Ishikawa (cell line): Measurements from ENCODE around the gene UCK1.

Source experiments
- CEBPB ChIP-seq: IDR thresholded peaks from 2 replicates; pipeline ENCODE4 v1.6.1; 2012
- CREB1 ChIP-seq: IDR thresholded peaks from 2 replicates; pipeline ENCODE4 v1.6.1; 2012; ENCODE audit warnings: low read depth
- EGR1 ChIP-seq: IDR thresholded peaks from 2 replicates; pipeline ENCODE4 v1.6.1; 2012
- EP300 ChIP-seq: IDR thresholded peaks from 2 replicates; pipeline ENCODE4 v1.6.1; 2012; ENCODE audit warnings: borderline replicate concordance
- FOXM1 ChIP-seq: IDR thresholded peaks from 2 replicates; pipeline ENCODE4 v1.6.1; 2012; ENCODE audit warnings: low read depth, borderline replicate concordance
- MAX ChIP-seq: IDR thresholded peaks from 2 replicates; pipeline ENCODE4 v1.6.1; 2012
- NFIC ChIP-seq: IDR thresholded peaks from 2 replicates; pipeline ENCODE4 v1.6.1; 2012
- RAD21 ChIP-seq: IDR thresholded peaks from 2 replicates; pipeline ENCODE4 v1.6.1; 2012; ENCODE audit warnings: low read depth
- REST ChIP-seq: IDR thresholded peaks from 2 replicates; pipeline ENCODE4 v1.6.1; 2012; ENCODE audit warnings: low read depth, mild to moderate bottlenecking
- TAF1 ChIP-seq: IDR thresholded peaks from 2 replicates; pipeline ENCODE4 v1.6.1; 2012; ENCODE audit warnings: low read depth, mild to moderate bottlenecking
- TCF12 ChIP-seq: IDR thresholded peaks from 2 replicates; pipeline ENCODE4 v1.6.1; 2012; ENCODE audit warnings: low read depth
- TEAD4 ChIP-seq: IDR thresholded peaks from 2 replicates; pipeline ENCODE4 v1.6.1; 2012
- USF1 ChIP-seq: IDR thresholded peaks from 2 replicates; pipeline ENCODE4 v1.6.1; 2012
- YY1 ChIP-seq: IDR thresholded peaks from 2 replicates; pipeline ENCODE4 v1.6.1; 2012; ENCODE audit warnings: low read depth
- ZBTB7A ChIP-seq: IDR thresholded peaks from 2 replicates; pipeline ENCODE4 v1.6.1; 2012; ENCODE audit warnings: low read depth

The UCK1 gene

DNA sequence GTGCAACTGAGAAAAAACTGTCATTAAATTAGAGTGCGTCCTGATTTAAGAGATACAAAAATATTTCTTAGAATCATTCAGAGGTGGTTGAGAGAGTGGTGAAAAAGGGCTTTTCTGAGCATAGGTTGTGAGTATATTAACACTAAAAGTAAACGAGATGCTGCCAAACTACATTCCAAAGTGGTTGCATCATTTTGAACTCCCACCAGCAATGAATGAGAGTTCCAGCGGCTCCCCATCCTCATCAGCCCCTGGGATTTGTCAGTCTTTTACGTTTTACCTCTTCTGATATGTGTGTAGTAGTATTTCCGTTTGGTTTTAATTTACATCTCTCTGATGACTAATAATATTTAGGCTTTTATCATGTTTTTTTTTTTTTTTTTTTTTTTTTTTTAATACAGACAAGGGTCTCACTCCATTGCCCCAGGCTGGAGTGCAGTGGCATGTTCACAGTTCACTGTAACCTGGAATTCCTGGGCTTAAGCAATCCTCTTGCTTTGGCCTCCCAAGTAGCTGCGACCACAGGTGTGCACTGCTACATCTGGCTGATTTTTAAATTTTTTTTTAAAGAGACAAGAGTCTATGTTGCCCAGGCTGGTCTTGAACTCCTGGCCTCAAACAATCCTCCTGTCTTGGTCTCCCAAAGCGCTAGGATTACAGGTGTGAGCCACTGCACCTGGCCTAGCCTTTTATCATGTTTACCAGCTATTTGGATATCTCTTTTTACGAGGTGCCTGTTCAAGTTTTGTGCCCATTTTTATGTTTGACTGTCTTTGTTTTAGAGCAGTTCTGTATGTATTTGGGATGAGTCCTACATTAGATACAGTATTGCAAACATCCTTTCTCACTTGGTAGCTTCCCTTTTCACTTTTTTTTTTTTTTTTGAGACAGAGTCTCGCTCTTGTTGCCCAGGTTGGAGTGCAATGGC, 31.2 kb upstream of the UCK1 start:
- TF ChIP-seq CEBPB (peak; percentile 55), RAD21 (peak; percentile 1; the same call in 1 of the 2 replicates), YY1 (no peak), TCF12 (no peak), FOXM1 (no peak), NFIC (0 out of 2 replicates have a peak, but pooled peaks have one; percentile 26), USF1 (no peak), TAF1 (no peak), TEAD4 (peak; percentile 43), CREB1 (no peak), ZBTB7A (0 out of 2 replicates have a peak, but pooled peaks have one; percentile 48)

GRCh38 chr9:131559421-131560000, 28.4 kb upstream of the UCK1 start:
- TF ChIP-seq EGR1 (no peak), RAD21 (no peak), TEAD4 (no peak), CREB1 (no peak), YY1 (no peak), CEBPB (no peak), TAF1 (no peak)

- no peak for TF ChIP-seq FOXM1
Measured at GRCh38 chr9:131557855-131558548, 26.9 kb upstream of the UCK1 start.

DNA sequence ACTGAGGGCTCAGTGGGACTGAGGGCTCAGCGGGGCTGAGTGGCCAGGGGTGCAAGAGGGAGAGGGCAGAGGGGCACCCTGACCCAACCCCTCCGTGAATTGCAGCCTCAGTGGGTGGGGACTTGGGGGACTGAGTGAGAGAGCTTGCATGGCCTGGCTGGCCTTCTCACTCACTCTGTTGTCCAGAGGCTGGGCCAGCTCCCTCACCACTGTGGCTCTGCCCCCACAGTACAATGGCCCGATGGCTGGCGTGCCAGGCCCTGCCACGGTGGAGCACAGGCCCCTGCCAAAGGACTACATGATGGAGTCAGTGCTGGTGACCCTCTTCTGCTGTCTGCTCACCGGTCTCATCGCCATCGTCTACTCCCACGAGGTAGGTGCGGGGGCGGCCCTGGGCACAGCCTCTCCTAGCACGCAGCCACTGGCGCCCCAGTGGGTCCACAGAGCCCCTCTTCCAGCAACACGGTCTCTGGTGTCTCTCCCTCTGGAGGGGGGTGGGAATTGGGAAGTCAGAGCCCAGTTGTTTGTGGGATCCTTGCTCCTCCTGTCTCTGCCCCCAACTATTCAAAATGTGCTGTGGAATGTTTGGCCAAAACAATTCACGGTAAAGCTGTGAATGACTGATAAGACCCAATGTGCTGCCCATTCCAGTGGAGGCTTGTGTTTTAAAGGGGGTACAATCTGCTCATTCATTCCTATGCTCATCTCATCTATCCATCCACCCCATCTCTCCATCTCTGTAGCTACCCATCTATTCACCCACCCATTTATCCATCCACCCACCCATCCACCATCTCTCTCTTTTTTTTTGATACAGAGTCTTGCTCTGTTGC, 25.0 kb upstream of the UCK1 start:
- TF ChIP-seq USF1, result no peak
- TF ChIP-seq TEAD4, result no peak
- no peak for TF ChIP-seq MAX
- no peak for TF ChIP-seq CEBPB
- no peak for TF ChIP-seq CREB1
- no peak for TF ChIP-seq REST
- TF ChIP-seq FOXM1, result no peak
- TF ChIP-seq TAF1, result no peak
- no peak for TF ChIP-seq TCF12
- no peak for TF ChIP-seq EP300

DNA sequence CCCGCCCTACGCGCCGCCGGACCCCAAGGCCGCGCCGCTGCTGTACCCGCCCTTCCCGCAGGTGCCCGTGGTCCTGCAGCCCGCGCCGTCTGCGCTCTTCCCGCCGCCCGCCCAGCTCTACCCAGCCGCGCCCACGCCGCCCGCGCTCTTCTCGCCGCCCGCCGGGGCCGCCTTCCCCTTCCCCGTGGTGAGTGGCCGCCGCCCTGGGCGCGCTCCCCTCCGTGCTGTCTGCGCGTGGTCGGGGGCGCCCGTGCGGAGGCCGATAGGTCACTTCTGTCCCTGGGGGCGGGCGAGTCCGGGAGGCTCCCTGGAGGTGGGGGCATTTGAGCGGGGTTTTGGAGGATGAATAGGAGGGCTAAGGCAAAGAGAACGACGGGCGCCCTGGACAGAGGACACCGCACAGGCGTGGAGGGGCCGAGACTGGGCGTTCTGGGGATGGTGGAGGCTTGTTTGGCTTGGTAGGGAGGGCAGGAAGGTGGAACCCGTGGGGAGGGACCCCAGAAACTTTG, 23.8 kb upstream of the UCK1 start:
- TF ChIP-seq YY1 (no peak), NFIC (no peak), MAX (no peak), EP300 (no peak), ZBTB7A (no peak), CREB1 (no peak), USF1 (no peak), FOXM1 (no peak), TCF12 (no peak), EGR1 (no peak), CEBPB (no peak)
